HG03469 (cell line): Measurements from ENCODE around the gene CREB3L4.
"Not testable (repeated sequence)": the region's sequence is repeated elsewhere in the genome, so short reads cannot be mapped to it uniquely, and the experiment has no call there.

Experiments used
- ATAC-seq: cut with Tn5 transposase; IDR thresholded peaks from one replicate; pipeline ENCODE4 v1.9.1; 2021; ENCODE audit warnings: mild to moderate bottlenecking, moderate library complexity, moderate number of reproducible peaks; ENCODE audit not compliant: unreplicated experiment

The CREB3L4 gene

GRCh38 chr1:153984123-153984894 lies 16.6 kb downstream of the CREB3L4 start:
- ATAC-seq, result no peak

GRCh38 chr1:153985341-153985912 lies 17.7 kb downstream of the CREB3L4 start:
- no peak for ATAC-seq

GRCh38 chr1:153985941-153986761 lies 18.4 kb downstream of the CREB3L4 start, which contains the start of gene RAB13:
TSS of gene RAB13 (minus strand) at chr1:153986339. CDS start at chr1:153986236, 103 bp downstream.
- no peak for ATAC-seq

DNA sequence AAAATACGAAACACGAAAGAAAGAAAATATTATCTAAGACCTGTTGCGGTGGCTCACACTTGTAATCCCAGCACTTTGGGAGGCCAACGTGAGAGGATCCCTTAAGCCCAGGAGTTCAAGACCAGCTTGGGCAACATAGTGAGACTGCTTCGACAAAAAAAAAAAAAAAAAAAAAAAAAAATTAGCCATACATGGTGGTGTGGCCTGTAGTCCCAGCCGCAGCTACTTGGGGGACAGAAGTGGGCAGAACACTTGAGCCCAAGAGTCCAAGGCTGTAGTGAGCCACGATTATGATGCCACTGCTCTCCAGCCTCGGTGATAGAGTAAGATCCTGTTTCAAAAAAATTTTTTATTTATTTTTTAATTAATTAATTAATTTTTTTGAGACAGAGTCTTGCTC lies 19.9 kb downstream of the CREB3L4 start:
- ATAC-seq, result no peak

DNA sequence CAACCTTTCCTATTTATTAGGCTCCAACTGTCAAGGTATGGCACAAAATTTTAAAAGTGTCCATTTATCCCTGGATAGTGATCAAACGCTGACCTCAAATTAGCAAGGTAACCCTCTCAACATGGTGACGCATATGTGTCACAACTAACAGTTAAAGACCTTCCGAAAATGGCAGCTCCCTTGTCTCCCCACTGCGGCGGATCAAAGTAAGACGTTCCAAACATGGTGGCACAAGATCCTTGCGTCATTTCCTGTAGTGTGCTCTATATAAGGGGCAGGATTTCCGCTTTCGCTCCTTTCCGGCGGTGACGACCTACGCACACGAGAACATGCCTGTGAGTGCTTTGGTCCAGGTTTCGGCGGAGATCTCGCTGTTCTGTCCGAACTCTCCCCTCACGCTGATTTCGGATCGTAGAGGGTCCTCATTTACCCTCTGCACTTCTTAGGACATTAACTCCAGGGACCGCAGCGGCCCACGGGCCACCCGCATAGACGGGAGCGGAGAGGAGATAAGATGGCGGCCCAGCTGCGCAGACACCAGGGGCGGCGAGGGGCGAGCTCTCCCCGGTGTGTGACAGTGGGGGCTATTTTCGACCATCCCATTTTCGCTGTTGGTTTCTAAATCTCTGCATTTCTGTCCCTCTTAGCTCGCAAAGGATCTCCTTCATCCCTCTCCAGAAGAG lies 22.9 kb downstream of the CREB3L4 start, which contains the start of gene RPS27:
Gene RPS27 (plus strand): TSS at position 295 of the 683 bp plus-strand sequence. CDS start 35 bp downstream, at position 330.
- peak; percentile 64 for ATAC-seq

GRCh38 chr1:153991151-153991630 lies 23.5 kb downstream of the CREB3L4 start:
- no peak for ATAC-seq

DNA sequence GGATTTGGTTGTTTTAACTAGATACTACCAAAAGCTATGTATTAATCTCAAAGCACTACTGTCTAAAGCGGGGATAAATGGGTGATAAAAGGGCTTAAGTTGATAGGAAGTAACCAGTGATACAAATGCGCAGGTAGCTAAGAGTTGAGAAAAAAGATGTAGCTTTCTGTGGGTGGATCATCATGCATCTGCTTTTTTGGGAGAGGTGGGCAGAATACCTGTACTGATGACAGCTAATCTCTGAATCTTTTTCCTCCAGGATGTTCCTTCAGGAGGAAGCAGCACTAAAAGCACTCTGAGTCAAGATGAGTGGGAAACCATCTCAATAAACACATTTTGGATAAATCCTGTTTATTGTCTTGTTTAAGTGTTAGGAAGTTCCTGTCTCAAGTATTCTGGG lies 24.1 kb downstream of the CREB3L4 start:
- no peak for ATAC-seq

- ATAC-seq, result no peak
These were observed 27.5 kb downstream of the CREB3L4 start for GRCh38 chr1:153995202-153995601.

DNA sequence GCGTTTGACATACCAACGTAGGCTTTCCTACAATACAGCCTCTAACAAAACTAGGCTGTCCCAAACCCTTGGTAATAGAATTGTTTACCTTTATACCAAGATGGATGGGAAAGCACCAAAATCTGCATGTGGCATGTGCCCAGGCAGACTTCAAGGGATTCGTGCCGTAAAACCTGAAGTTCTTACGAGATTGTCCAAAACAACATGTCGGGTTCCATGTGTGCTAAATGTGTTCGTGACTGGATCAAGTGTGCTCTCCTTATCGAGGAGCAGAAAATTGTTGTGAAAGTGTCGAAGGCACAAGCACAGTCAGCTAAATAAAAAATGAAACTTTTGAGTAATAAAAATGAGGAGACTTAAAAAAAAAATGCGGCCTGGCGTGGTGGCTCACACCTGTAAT lies 27.9 kb downstream of the CREB3L4 start:
- ATAC-seq, result no peak

GRCh38 chr1:153996882-153997281 lies 29.2 kb downstream of the CREB3L4 start:
- not testable (repeated sequence) for ATAC-seq

DNA sequence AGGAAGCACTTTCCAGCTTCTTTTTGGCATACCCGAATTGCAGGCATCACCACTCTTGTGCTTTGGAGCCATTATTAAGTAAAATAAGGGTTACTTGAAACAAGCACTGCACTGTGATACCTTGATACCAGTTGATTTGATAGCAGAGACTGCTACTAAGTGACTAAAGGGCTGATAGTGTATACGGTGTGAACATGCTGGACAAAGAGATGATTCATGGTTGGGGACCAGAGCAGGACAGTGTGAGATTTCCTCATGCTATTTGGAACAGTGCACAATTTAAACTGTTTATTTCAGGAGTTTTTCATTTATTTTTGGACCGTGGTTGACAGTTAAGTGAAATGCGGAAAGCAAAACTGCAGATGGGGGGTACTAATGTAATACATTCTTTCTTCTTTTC lies 32.7 kb downstream of the CREB3L4 start:
- ATAC-seq, result no peak

- no peak for ATAC-seq
These were observed 38.4 kb downstream of the CREB3L4 start for GRCh38 chr1:154006136-154006535.

- no peak for ATAC-seq
These were observed 44.4 kb downstream of the CREB3L4 start for GRCh38 chr1:154012129-154012528.

- ATAC-seq, result not testable (repeated sequence)
These were observed 44.8 kb downstream of the CREB3L4 start for GRCh38 chr1:154012543-154012942.

DNA sequence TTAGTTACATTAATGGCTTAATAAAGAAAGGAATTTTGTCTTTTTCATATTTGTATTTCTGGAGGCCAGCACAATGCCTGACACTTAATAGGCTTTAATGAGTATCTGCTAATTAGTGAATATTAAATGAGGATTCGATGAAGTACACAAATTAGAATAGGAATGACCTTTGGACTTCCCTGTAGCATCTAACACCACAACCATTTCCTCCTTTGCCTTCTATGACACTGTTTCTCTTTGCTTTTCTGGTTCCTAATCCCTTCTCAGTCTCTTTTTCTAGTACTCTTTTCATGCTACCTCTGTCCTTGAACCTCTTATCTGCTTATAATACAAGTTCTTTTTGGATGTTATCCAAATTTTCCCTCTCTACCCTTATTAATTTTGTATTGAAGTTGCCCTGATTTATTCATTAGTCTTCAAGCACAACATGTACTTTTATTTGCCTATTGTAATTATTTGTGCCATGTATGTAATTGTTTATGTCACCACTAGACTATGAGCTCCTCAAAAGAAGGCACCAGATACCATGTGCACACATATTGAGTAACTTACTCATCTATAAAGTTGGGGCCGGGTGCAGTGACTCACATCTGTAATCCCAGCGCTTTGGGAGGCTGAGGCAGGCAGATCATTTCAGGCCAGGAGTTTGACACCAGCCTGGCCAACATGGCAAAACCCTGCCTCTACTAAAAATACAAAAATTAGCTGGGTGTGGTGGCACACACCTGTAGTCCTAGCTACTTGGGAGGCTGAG lies 46.6 kb downstream of the CREB3L4 start:
- no peak for ATAC-seq

GRCh38 chr1:154019269-154019668 lies 51.6 kb downstream of the CREB3L4 start:
- no peak for ATAC-seq

- no peak for ATAC-seq
These were observed 52.2 kb downstream of the CREB3L4 start for GRCh38 chr1:154019940-154020339.
